ENCODE measurements around the gene XRN2. TPM values are rescaled to one million over a fixed set of nuclear protein-coding genes. Genes with fewer than 3 reads are reported as not detected.

The XRN2 gene
- total RNA-seq, 1 experiment from 2014 or later, result 77.7 TPM

- TF ChIP-seq POLR2AphosphoS5 (IDR thresholded peaks at IDR 0.05; ENCODE audit: low read depth, low read length) (no peak), TCF7L2 (IDR thresholded peaks at IDR 0.05; ENCODE audit: low read depth, low read length) (no peak), SIN3A (IDR thresholded peaks at IDR 0.05; ENCODE audit: borderline replicate concordance, insufficient read depth, low read depth, low read length) (no peak)
- TF ChIP-seq, protein P1, sequence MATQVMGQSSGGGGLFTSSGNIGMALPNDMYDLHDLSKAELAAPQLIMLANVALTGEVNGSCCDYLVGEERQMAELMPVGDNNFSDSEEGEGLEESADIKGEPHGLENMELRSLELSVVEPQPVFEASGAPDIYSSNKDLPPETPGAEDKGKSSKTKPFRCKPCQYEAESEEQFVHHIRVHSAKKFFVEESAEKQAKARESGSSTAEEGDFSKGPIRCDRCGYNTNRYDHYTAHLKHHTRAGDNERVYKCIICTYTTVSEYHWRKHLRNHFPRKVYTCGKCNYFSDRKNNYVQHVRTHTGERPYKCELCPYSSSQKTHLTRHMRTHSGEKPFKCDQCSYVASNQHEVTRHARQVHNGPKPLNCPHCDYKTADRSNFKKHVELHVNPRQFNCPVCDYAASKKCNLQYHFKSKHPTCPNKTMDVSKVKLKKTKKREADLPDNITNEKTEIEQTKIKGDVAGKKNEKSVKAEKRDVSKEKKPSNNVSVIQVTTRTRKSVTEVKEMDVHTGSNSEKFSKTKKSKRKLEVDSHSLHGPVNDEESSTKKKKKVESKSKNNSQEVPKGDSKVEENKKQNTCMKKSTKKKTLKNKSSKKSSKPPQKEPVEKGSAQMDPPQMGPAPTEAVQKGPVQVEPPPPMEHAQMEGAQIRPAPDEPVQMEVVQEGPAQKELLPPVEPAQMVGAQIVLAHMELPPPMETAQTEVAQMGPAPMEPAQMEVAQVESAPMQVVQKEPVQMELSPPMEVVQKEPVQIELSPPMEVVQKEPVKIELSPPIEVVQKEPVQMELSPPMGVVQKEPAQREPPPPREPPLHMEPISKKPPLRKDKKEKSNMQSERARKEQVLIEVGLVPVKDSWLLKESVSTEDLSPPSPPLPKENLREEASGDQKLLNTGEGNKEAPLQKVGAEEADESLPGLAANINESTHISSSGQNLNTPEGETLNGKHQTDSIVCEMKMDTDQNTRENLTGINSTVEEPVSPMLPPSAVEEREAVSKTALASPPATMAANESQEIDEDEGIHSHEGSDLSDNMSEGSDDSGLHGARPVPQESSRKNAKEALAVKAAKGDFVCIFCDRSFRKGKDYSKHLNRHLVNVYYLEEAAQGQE (IDR thresholded peaks at IDR 0.05; ENCODE audit: insufficient read depth in 1 of 2, low read depth in 2 of 2, low read length in 1 of 2), result no peak
- TF ChIP-seq, protein P2, sequence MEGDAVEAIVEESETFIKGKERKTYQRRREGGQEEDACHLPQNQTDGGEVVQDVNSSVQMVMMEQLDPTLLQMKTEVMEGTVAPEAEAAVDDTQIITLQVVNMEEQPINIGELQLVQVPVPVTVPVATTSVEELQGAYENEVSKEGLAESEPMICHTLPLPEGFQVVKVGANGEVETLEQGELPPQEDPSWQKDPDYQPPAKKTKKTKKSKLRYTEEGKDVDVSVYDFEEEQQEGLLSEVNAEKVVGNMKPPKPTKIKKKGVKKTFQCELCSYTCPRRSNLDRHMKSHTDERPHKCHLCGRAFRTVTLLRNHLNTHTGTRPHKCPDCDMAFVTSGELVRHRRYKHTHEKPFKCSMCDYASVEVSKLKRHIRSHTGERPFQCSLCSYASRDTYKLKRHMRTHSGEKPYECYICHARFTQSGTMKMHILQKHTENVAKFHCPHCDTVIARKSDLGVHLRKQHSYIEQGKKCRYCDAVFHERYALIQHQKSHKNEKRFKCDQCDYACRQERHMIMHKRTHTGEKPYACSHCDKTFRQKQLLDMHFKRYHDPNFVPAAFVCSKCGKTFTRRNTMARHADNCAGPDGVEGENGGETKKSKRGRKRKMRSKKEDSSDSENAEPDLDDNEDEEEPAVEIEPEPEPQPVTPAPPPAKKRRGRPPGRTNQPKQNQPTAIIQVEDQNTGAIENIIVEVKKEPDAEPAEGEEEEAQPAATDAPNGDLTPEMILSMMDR (IDR thresholded peaks at IDR 0.05), result no peak
- ChIA-PET CTCF (no interaction called here), POLR2A (no interaction called here)
- intact Hi-C loops (cut with micrococcal nuclease; ENCODE audit: unreplicated experiment) (no loop called here), in situ Hi-C loops (cut with HindIII; ENCODE audit: low pct_unique_long_range_greater_than_20kb, low sequenced_read_pairs) (no loop called here)
- no TSS peak for BruUV-seq (replicated peaks)
- DNase-seq (ENCODE audit: low read depth, low spot score), result no peak
- Histone ChIP-seq H3K4me3 (ENCODE audit: low read depth in 2 of 2, low read length in 2 of 2) (no peak overlapping the region), H3K27me3 (ENCODE audit: control insufficient read depth, insufficient read depth, low read length) (no peaks in the 10 kb centered on the region), H3K36me3 (ENCODE audit: control insufficient read depth, insufficient read depth, low read length) (peaks cover 20% of the 10 kb centered on the region), H3K27ac (ENCODE audit: low read length) (no peak overlapping the region), H3K4me1 (ENCODE audit: control insufficient read depth, insufficient read depth, low read length) (no peaks in the 10 kb centered on the region), H3K9me3 (ENCODE audit: control insufficient read depth, insufficient read depth, low read depth, low read length) (no peaks in the 10 kb centered on the region)
- ATAC-seq, result no peak
Measured at GRCh38 chr20:21380711-21381110, 77.6 kb downstream of the XRN2 start.

DNA sequence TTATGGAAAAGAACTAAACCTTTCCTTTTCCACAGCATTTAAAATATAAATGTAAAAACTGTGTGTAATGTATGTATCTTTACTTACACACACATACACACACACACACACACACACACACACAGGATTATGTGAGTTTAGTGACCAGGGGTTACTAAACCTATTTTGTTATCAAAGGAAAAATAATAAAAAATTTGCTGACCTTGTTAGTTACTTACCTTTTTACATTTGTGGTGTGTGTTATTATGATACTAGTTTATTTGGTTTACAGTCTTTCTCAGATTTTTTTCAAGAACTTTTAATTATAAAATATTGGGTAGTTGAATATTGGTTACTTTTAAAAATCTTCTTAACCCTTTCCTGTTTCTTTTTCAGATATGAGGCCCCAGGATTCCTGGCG lies 78.5 kb downstream of the XRN2 start:
- BruUV-seq (replicated peaks), result no TSS peak
- Histone ChIP-seq H3K4me1 (ENCODE audit: control insufficient read depth, insufficient read depth, low read length) (no peaks in the 10 kb centered on the region), H3K27me3 (ENCODE audit: control insufficient read depth, insufficient read depth, low read length) (no peaks in the 10 kb centered on the region), H3K27ac (ENCODE audit: low read length) (no peak overlapping the region), H3K4me3 (ENCODE audit: low read depth in 2 of 2, low read length in 2 of 2) (no peak overlapping the region), H3K9me3 (ENCODE audit: control insufficient read depth, insufficient read depth, low read depth, low read length) (no peaks in the 10 kb centered on the region), H3K36me3 (ENCODE audit: control insufficient read depth, insufficient read depth, low read length) (peaks cover 25% of the 10 kb centered on the region)
- in situ Hi-C loops (cut with HindIII; ENCODE audit: low pct_unique_long_range_greater_than_20kb, low sequenced_read_pairs) (no loop called here), intact Hi-C loops (cut with micrococcal nuclease; ENCODE audit: unreplicated experiment) (no loop called here)
- DNase-seq (ENCODE audit: low read depth, low spot score) (no peak), ATAC-seq (no peak)
- TF ChIP-seq, protein P2 (IDR thresholded peaks at IDR 0.05), result no peak
- TF ChIP-seq SIN3A (IDR thresholded peaks at IDR 0.05; ENCODE audit: borderline replicate concordance, insufficient read depth, low read depth, low read length) (no peak), TCF7L2 (IDR thresholded peaks at IDR 0.05; ENCODE audit: low read depth, low read length) (no peak), POLR2AphosphoS5 (IDR thresholded peaks at IDR 0.05; ENCODE audit: low read depth, low read length) (no peak)
- TF ChIP-seq, protein P1 (IDR thresholded peaks at IDR 0.05; ENCODE audit: insufficient read depth in 1 of 2, low read depth in 2 of 2, low read length in 1 of 2), result no peak
- ChIA-PET CTCF (no interaction called here), POLR2A (no interaction called here)
